Measurements from ENCODE around the gene PPP1R14D.
"Not testable (repeated sequence)": the region's sequence is repeated elsewhere in the genome, so short reads cannot be mapped to it uniquely, and the experiment has no call there.

The PPP1R14D gene, protein sequence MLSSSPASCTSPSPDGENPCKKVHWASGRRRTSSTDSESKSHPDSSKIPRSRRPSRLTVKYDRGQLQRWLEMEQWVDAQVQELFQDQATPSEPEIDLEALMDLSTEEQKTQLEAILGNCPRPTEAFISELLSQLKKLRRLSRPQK

GRCh38 chr15:40828447-40829036, at the start of gene PPP1R14D:
TSS of gene PPP1R14D (minus strand) at chr15:40828708. CDS start at chr15:40828641, 67 bp downstream.
- DNase-seq = no peak
- no peak for TF ChIP-seq GATA1 (IDR thresholded peaks at IDR 0.05; ENCODE audit: low read depth, low read length)
- TF ChIP-seq POLR2A (IDR thresholded peaks at IDR 0.05; ENCODE audit: low read length) = no peak

DNA sequence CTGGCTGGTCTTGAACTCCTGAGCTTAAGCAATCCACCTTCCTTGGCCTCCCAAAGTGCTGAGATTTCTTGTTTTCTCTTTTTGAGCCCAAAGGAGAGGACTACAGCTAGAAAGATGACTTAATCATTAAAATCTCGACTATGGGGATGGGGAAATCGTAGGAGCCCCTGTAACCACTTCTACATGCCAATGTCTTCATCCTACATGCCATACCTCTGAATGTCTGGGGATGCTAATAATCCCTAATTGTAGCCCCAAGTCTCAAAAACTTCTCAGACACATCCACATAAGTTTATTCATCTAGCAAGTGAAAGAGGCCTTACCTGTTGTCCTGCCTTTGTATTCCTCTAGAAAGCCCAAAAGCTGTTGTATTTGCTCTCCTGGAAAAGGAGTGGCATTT, 49.2 kb upstream of the PPP1R14D start:
- TF ChIP-seq POLR2A (IDR thresholded peaks at IDR 0.05; ENCODE audit: low read length) (no peak), GATA1 (IDR thresholded peaks at IDR 0.05; ENCODE audit: low read depth, low read length) (no peak)

GRCh38 chr15:40875991-40876730, 47.7 kb upstream of the PPP1R14D start:
- TF ChIP-seq GATA1 (IDR thresholded peaks at IDR 0.05; ENCODE audit: low read depth, low read length) = no peak
- no peak for TF ChIP-seq POLR2A (IDR thresholded peaks at IDR 0.05; ENCODE audit: low read length)
- DNase-seq = no peak

More for the DNA sequence above, 49.2 kb upstream of the PPP1R14D start:
- no peak for DNase-seq

DNA sequence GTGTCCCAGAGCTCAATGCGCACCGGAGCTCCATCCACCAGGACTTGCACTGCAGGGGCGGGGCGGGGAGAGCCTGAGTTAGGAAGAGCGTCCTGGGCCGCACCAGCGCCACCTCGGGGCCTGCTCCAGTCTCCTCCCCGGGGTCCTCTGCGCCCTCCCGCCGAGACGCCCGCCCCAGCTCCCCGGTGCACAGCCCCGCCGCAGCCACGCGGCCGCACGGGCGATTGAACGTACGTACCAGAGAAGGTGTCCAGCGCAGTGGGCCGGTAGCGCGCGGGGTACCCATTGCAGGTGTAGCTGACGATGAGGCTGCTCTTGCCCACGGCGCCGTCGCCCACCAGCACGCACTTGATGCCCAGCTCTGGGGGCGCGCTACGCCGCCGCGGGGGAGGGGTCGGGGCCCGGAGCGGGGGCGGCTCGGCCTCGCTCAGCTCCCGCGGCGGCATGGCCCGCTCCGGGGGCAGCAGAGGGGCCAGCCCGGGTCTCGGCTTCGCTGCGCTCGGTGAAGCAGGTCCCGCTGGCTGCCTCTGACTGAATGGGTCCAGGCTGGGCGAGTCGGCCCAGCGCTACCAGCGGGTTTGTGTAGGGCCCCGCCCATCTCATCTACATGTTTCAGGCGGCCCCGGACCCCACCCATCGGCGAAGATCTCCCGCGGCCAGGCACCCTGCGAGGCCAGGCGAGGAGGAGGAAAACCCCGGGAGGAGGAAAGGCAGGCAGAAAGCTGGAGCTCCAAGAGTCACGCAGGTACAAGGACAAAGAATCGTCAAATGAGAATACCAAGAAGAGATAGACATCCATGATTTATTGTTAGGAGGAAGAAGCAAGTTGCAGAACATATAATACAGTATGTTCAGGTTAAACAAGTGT, 45.4 kb upstream of the PPP1R14D start, which contains the start of gene RHOV:
RHOV (minus strand) TSS at position 541 of the 868 bp plus-strand sequence; CDS start at position 446, 95 bp downstream.
- TF ChIP-seq POLR2A (IDR thresholded peaks at IDR 0.05; ENCODE audit: low read length) (no peak), GATA1 (IDR thresholded peaks at IDR 0.05; ENCODE audit: low read depth, low read length) (no peak)
- peak; percentile 75 to 76 for DNase-seq

DNA sequence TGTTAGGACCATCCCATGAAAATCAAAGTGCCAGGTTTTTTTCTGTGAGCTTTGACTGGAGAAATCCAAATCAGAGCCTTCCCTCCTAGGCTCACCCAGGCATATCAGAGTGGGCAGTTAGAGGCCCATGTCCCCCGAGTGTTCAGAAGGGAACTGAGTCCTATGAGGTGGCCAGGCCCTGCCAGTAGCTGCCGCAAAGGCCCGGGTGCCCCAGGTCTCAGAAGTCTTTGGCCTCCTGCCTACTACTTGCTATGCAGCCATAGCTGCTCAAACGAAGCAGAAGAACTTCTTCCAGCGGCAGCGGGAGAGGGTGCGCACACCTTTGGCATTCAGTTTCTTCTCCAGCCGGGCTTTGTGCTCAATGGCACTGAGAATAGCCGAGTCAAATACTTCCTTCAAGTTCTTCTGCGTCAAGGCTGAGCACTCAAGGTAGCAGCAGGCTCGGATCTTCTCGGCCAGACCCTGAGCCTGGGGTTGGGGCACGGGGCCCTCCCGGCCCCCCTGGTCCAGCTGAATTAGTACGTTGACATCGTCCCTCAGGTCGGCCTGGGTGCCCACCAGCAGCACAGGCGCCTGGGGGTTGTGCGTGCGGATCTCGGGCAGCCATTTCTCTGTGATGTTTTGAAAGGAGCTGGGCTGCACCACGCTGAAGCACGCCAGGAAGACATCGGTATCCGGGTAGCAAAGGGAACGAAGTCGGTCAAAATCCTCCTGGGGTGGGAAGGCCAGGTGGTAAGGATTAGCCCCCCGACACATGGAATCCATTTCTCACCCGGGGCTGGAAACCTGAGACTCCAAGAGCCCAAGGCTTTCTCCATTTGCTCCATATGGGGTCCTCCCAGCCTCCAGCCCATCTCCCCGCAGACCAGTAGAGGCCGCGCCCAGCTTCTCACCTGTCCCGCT, 44.5 kb upstream of the PPP1R14D start:
- no peak for DNase-seq
- TF ChIP-seq POLR2A (IDR thresholded peaks at IDR 0.05; ENCODE audit: low read length) (no peak), GATA1 (IDR thresholded peaks at IDR 0.05; ENCODE audit: low read depth, low read length) (no peak)

- DNase-seq = no peak
- TF ChIP-seq POLR2A (IDR thresholded peaks at IDR 0.05; ENCODE audit: low read length) = no peak
- TF ChIP-seq GATA1 (IDR thresholded peaks at IDR 0.05; ENCODE audit: low read depth, low read length) = no peak
Observed at GRCh38 chr15:40871749-40872617, 43.5 kb upstream of the PPP1R14D start.

DNA sequence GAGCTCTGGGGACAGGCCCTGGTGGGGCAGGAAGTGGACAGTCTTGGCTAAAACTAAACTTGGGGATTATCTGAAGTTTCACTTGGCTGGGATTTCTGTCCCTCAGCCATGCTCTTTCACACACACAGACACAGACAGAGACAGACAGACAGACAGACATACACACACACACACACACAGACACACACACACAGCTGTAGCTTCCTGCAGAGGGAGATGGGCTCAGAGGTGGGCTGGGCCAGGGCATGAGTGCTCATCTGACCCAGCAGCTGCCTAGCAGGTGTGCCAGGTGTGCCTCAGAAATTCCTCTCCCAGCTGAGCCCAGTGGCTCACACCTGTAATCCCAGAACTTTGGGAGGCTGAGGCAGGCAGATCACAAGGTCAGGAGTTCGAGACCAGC, 42.2 kb upstream of the PPP1R14D start:
- TF ChIP-seq GATA1 (IDR thresholded peaks at IDR 0.05; ENCODE audit: low read depth, low read length) (no peak), POLR2A (IDR thresholded peaks at IDR 0.05; ENCODE audit: low read length) (no peak)
- no peak for DNase-seq

DNA sequence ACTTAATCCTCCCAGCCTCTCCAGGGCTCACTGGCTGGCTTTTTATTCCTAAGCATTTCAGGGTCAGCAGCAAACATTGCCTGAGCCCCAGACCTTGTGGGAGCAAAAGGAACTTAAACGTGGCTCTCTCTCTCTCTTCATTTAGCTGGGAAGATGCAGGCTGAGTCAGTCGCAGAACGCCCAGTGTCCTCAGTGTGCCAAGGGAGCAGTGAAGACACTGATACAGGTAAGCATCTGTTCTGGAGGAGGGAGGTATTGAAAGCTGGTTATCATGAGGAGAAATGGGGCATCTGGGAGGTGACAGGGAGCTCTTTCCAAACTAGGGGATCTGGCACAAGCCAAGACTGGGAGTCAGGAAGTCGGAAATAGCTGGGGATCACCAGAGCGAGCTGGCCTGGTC, 41.2 kb upstream of the PPP1R14D start:
- TF ChIP-seq POLR2A (IDR thresholded peaks at IDR 0.05; ENCODE audit: low read length) (no peak), GATA1 (IDR thresholded peaks at IDR 0.05; ENCODE audit: low read depth, low read length) (no peak)
- DNase-seq = no peak

GRCh38 chr15:40867199-40867598, 38.7 kb upstream of the PPP1R14D start:
- DNase-seq = no peak
- TF ChIP-seq GATA1 (IDR thresholded peaks at IDR 0.05; ENCODE audit: low read depth, low read length) = no peak

- TF ChIP-seq POLR2A (IDR thresholded peaks at IDR 0.05; ENCODE audit: low read length) = no peak
- no peak for TF ChIP-seq GATA1 (IDR thresholded peaks at IDR 0.05; ENCODE audit: low read depth, low read length)
- no peak for DNase-seq
Observed at GRCh38 chr15:40863660-40864270, 35.3 kb upstream of the PPP1R14D start.

DNA sequence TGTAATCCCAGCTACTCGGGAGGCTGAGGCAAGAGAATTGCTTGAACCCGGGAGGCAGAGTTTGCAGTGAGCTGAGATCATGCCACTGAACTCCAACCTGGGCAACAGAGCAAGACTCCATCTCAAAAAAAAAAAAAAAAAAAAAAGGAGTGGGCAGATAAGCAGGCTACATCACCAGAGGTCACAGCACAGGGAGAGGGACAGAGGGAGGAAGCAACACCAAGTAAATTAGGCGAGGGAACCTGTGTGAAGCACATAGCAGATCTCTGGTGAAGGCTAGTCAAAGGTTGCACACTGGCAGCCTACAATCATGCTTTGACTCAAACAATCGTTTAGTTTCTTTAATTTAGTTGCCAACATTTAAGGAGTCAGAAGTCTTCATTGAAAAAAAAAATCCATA, 32.6 kb upstream of the PPP1R14D start:
- not testable (repeated sequence) for DNase-seq

Data from erythroblast (primary cell).